HEK293T (cell line): ENCODE measurements around the gene MORF4L1.

ENCODE experiments used
- L3MBTL2 ChIP-seq: fragments of 450-650 bp; conservative IDR thresholded peaks from 2 replicates; pipeline ENCODE4 v1.6.1; 2016; ENCODE audit warnings: mild to moderate bottlenecking
- PKNOX1 ChIP-seq: fragments of 450-650 bp; IDR thresholded peaks from 2 replicates; pipeline ENCODE4 v1.6.1; 2016
- TARDBP ChIP-seq: fragments of 450-650 bp; IDR thresholded peaks from 2 replicates; pipeline ENCODE4 v1.6.1; 2016

DNA sequence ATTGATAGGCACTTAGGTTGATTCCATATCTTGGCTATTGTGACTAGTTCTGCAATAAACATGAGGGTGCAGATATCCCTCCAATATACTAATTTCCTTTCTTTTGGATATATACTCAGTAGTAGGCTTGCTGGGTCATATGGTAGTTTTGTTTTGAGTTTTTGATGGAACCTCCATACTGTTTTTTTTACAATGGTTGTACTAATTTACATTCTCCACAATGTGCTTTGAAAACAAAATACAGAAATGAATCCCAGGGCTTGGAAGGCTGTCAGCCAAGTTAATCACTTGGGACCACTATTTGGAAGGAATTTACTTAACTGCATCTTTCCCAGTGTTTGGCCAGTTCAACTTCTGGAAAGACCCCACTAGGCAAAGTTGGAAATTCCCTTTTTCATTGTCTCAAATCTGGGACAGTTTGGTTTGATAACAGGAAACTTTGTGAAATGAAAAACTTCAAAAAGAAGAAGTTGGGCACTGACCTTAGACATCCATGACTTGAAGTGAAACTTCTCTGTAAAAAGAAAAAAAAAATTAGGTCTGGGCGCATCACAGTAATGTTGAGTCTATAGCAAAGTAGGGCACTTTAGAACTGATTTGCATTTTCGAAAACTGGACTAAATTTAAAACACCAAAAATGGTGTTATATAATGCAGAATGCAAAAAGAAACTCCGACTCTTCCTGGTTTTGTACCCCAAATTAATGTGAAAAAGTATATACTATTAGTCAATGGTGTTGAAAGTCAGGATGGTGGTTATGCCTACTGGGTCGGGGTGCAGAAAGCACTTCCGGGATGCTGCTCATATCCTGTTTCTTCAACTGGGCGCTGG lies 66.2 kb downstream of the MORF4L1 start:
- TF ChIP-seq L3MBTL2 (no peak), TARDBP (no peak), PKNOX1 (no peak)
